A549 (cell line): ENCODE data around the gene FOSL2.

Source experiments
- CHD4 ChIP-seq: fragments of 200-600 bp; sonication (generic); IDR thresholded peaks from 2 replicates; pipeline ENCODE4 v1.6.1; 2016; ENCODE audit warnings: antibody characterized with exemption, mild to moderate bottlenecking, borderline replicate concordance
- GATA3 ChIP-seq: IDR thresholded peaks from 2 replicates; pipeline ENCODE4 v1.6.1; 2012; ENCODE audit warnings: borderline replicate concordance
- HMGXB4 ChIP-seq: fragments of 250-450 bp; sonication (Bioruptor Pico); IDR thresholded peaks from 2 replicates; pipeline ENCODE4 v1.5.0; 2021; ENCODE audit warnings: mild to moderate bottlenecking, moderate library complexity, borderline replicate concordance
- NPAS2 ChIP-seq: fragments of 250-450 bp; sonication (Bioruptor Pico); IDR thresholded peaks from 2 replicates; pipeline ENCODE4 v1.8.0; 2022; ENCODE audit warnings: mild to moderate bottlenecking, moderate library complexity, borderline replicate concordance
- POLR2A ChIP-seq: IDR thresholded peaks from 2 replicates; pipeline ENCODE4 v1.6.1; 2012; ENCODE audit warnings: mild to moderate bottlenecking, low read length
- RAD21 ChIP-seq, 2 experiments: fragments of >200 bp in 1 of 2; sonication (Bioruptor Twin) in 1 of 2; formaldehyde crosslinking in 1 of 2; IDR thresholded peaks in 1 of 2; conservative IDR thresholded peaks in 1 of 2; 2 replicates in 1 of 2; 3 replicates in 1 of 2; pipeline ENCODE4 v1.6.1; 2012 to 2018; ENCODE audit warnings: inconsistent platforms in 1 of 2
- RFX5 ChIP-seq: fragments of 450-650 bp; IDR thresholded peaks from 2 replicates; pipeline ENCODE4 v1.7.1; 2014; ENCODE audit warnings: antibody characterized with exemption, mild to moderate bottlenecking, moderate library complexity
- RNF2 ChIP-seq: fragments of 200-600 bp; sonication (generic); IDR thresholded peaks from 2 replicates; pipeline ENCODE4 v1.6.1; 2016; ENCODE audit warnings: low read depth, mild to moderate bottlenecking, antibody characterized with exemption, moderate library complexity, borderline replicate concordance
- SMC3 ChIP-seq: fragments of >200 bp; sonication (Bioruptor Twin); formaldehyde crosslinking; IDR thresholded peaks from 3 replicates; pipeline ENCODE4 v1.6.1; 2018; ENCODE audit warnings: inconsistent platforms
- TF ChIP-seq, protein P1 (sequence below): fragments of >200 bp; sonication (Bioruptor Twin); formaldehyde crosslinking; IDR thresholded peaks from 3 replicates; pipeline ENCODE4 v1.5.1; 2016
- TF ChIP-seq, protein P2 (sequence below): IDR thresholded peaks from 2 replicates; pipeline ENCODE4 v1.6.1; 2012

GRCh38 chr2:28346587-28346986 lies 46.1 kb upstream of the FOSL2 start:
- no peak for TF ChIP-seq SMC3
- TF ChIP-seq POLR2A: no peak
- no peak for TF ChIP-seq GATA3
- TF ChIP-seq, protein P1, sequence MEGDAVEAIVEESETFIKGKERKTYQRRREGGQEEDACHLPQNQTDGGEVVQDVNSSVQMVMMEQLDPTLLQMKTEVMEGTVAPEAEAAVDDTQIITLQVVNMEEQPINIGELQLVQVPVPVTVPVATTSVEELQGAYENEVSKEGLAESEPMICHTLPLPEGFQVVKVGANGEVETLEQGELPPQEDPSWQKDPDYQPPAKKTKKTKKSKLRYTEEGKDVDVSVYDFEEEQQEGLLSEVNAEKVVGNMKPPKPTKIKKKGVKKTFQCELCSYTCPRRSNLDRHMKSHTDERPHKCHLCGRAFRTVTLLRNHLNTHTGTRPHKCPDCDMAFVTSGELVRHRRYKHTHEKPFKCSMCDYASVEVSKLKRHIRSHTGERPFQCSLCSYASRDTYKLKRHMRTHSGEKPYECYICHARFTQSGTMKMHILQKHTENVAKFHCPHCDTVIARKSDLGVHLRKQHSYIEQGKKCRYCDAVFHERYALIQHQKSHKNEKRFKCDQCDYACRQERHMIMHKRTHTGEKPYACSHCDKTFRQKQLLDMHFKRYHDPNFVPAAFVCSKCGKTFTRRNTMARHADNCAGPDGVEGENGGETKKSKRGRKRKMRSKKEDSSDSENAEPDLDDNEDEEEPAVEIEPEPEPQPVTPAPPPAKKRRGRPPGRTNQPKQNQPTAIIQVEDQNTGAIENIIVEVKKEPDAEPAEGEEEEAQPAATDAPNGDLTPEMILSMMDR: no peak
- no peak for TF ChIP-seq RNF2
- TF ChIP-seq HMGXB4 (CRISPR knock-in tag): no peak
- TF ChIP-seq CHD4: no peak
- TF ChIP-seq RAD21 (conservative IDR thresholded peaks at IDR 0.05 in 1 of 2, IDR thresholded peaks at IDR 0.05 in 1 of 2): no peak
- TF ChIP-seq, protein P2, sequence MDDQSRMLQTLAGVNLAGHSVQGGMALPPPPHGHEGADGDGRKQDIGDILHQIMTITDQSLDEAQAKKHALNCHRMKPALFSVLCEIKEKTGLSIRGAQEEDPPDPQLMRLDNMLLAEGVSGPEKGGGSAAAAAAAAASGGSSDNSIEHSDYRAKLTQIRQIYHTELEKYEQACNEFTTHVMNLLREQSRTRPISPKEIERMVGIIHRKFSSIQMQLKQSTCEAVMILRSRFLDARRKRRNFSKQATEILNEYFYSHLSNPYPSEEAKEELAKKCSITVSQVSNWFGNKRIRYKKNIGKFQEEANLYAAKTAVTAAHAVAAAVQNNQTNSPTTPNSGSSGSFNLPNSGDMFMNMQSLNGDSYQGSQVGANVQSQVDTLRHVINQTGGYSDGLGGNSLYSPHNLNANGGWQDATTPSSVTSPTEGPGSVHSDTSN: no peak
- no peak for TF ChIP-seq NPAS2 (CRISPR knock-in tag)
- no peak for TF ChIP-seq RFX5
